Fibroblast of skin of scalp (primary cell): ENCODE results near the gene CCBE1.

Experiments
- DNase-seq: peaks from one replicate; pipeline ENCODE4 v3.0.0-alpha.2; 2013

The CCBE1 gene

GRCh38 chr18:59481436-59481835 is 215.8 kb downstream of the CCBE1 start:
- peak; percentile 70 for DNase-seq

DNA sequence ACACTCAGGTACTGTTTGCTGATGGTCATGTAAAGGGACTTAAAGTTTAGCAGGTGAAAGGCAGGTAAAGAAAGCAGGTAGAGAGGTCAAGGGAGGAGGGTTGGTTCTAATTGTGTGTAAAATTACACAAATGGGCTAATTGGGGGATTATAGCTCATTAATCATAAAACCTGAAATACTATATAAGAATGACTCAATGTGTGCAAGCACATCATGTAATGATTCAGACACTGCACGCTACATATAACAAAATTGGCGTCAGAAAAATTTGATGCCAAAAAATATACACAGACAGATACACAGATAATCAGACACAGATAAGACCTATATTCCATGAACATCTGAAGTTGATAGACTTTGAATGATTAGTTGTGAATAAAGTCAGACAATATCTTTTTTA is 217.4 kb downstream of the CCBE1 start:
- no peak for DNase-seq

GRCh38 chr18:59478591-59478990 is 218.6 kb downstream of the CCBE1 start:
- peak; percentile 51 for DNase-seq

- no peak for DNase-seq
These were observed 219.4 kb downstream of the CCBE1 start for GRCh38 chr18:59477849-59478248.

DNA sequence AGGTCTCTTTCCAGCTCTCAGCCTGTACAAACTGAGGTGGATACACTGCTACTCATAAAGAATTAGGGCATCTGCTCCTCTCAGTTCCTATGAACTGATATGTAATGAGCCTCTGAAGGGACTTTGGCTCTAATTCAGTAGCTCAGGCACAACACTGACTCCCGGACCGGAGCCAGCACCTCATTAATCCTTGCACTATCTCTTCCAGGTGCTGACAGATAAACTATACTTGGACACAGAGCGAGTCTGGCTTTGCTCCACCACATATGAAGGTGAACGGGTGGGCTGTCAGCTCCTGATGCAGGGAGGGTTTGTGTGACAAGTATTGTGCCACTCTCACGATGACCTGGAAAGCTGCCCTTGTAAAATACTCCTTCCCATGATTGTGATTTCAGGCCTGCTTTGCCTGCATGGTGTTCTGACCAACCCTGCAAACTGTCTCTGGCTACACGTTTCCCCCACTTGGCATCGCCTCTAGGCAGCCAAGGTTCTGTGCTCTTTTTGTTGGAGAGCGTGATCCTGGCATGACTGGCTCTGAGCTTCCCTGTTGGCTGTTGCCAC is 226.6 kb downstream of the CCBE1 start:
- no peak for DNase-seq

DNA sequence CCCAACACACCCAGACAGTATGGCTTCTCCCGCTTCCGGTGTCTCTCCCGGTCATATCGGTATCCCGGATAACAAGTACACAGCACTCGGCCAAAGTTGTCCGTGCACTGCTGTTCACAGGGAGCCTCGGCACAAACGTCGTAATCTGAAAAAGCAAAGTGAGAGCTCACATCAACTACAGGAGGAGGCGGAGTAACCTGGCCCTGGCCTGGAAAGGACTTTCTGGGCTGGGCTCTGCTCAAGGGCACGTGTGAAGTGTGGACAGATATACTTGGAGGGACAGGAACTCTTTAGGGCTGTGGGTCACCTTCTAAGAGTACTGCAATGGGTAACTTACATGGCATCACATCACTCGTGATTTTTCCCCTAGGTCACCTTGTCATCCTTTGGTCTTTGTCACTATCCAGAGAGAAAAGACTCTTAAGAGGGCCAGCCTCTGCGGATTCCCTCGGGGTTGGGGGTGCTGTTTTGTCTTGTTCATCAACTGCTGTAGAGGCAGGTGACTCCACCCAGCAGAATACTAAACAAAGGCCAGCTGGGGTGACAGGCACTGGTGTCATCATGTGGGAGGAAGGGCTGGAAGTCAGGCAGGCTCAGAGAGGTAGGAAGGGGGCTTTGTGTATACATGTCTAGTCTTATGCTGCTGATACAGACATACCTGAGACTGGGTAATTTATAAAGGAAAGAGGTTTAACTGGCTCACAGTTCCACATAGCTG is 227.6 kb downstream of the CCBE1 start:
- no peak for DNase-seq

DNA sequence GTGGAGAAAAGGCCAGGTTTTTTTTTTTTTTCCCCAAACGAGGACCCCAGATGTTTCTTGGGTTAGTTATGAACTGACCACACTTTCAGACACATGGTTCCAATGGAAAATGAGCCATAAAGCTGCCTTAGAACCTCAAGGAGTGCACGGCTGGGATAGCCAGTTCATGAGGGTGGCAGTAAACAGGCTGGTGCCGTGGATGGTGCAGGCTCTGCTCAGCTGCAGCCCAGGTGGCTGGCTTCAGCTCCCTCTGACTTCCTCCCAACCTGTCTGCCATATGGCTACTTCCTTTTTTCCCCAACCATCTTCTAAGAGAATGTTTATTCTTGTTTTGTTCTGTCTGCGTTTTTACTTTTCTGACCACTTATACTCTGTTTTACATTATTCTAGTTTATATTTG is 228.4 kb downstream of the CCBE1 start:
- DNase-seq = no peak

GRCh38 chr18:59467497-59467896 is 229.7 kb downstream of the CCBE1 start:
- DNase-seq = no peak

DNA sequence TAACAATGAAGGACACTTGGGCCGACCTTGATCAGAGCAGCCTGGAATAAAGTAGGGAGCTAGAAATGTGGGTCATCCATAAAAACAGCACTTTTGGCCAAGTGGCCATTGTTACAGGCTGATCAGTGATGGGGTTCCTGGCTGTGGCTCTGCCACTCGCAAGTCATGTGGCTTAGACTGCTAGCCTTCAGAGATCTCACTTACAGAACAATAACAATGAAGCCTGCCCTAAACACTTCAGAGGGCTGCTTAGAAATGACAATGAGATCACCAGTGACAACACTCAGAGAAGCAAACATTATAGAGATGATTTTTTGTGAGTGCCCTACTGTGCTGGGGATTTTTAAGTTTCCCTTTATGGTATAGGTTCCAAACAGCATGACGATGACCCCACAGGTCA is 230.2 kb downstream of the CCBE1 start:
- no peak for DNase-seq

- no peak for DNase-seq
These were observed 232.7 kb downstream of the CCBE1 start for GRCh38 chr18:59464486-59464885.

- peak; percentile 18 for DNase-seq
These were observed 236.1 kb downstream of the CCBE1 start for GRCh38 chr18:59461171-59461570.

DNA sequence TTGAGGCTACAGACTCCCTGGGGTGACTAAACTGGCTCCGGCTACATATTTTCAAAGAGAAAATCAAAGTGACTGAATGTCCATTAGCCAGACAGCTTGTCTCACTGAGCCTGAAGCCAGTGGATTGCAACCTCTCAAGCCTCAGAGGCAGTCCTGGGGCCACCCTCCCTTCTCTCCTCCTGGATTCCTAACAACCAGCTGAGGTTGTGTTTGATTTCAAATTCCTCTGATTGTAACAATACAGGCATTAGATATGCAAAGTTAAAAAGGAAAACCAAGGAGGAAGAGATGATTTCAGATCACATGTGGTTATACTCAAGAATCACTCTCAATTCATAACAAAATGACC is 237.2 kb downstream of the CCBE1 start:
- DNase-seq = peak; percentile 30

DNA sequence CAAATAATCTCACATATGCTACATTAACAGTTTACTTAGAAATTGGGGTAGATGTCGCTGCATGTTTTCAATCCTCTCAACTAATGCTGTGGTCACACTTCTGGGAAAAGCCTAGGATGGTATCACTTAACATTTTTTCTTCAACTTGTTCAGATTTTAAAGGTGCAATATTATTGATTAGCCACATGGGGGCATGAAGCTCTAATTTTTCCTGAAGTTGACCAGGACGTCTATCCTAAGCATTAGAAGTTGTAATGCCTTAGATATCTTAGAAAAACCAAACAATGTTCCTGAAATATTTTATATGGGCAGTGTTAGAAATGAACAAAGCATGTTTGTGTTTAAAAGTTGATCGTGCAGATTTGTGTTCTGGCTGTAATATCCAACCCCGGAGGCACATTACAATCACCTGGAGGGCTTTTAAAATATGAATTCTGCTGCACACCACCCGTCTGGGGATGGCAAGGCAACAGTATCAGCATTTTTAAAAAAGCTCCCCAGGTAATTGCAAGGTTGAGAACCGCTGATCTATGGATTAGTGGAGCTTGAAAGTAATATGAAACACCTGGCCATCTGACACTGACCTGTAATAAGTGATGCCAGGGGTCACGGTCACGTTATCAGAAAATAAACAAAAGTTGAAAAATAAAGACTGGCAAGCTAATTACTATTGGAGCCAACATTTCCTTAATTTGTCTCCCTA is 237.7 kb downstream of the CCBE1 start:
- DNase-seq = peak; percentile 72

GRCh38 chr18:59458575-59458974 is 238.6 kb downstream of the CCBE1 start:
- no peak for DNase-seq

GRCh38 chr18:59456657-59457056 is 240.6 kb downstream of the CCBE1 start:
- no peak for DNase-seq

- DNase-seq = no peak
These were observed 241.4 kb downstream of the CCBE1 start for GRCh38 chr18:59455728-59456276.

DNA sequence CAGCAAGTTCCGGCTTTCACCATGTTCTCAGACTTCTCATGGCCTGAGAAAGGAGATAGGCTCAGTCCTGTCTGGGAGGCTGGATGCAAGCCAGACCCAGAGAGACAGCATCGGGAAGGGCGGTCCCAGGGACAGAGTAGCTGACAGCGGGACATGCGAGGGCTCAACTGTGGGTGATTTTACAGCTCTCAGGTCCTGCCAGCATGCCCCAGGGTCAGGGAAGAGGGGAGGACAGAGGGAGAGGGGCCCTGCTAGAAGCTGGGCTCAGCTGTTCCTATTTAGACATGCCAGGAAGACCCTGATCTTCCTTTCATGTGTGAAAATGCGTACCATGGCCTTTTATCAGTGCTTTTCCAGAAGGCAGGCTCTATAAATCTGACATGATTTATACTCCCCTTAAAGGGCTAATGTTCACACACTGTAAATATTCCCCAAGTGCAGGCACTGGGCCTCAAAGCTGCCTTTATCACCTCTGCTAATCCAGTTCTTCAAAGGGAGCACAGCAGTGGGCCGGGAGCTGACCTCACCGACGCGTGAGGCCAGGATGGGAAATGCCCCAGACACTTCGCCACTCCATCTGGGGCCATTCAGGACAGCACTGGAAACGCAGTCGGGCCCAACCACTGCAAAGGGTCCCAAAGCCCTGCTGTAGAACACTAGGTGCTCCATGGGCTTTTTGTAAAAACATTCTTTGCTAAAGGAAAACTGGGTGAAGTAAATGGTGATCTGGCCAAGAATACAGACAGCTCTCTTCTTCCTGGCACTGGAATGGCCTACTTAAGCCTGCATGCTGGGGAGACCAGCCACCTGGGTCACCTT is 242.1 kb downstream of the CCBE1 start:
- no peak for DNase-seq

GRCh38 chr18:59453468-59453961 is 243.7 kb downstream of the CCBE1 start:
- no peak for DNase-seq

DNA sequence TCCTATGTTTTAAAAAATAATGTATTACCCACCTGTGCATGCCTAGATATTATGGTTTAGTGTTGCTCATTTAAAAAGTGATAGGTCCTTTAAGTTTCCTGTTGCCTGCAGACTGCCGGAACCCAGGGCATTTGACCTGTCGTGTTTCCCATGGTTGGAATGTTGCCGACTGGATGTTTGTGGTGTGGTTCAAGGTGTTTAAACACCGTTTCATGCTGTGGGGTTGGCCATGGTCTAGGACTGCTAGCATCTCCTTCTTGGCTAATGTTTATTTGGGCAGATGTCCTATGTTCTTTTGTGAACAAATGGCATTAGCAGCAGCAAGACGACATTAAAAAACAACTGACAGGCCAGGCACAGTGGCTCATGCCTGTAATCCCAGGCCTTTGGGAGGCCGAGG is 245.3 kb downstream of the CCBE1 start:
- DNase-seq = no peak

GRCh38 chr18:59451073-59451472 is 246.2 kb downstream of the CCBE1 start:
- no peak for DNase-seq

DNA sequence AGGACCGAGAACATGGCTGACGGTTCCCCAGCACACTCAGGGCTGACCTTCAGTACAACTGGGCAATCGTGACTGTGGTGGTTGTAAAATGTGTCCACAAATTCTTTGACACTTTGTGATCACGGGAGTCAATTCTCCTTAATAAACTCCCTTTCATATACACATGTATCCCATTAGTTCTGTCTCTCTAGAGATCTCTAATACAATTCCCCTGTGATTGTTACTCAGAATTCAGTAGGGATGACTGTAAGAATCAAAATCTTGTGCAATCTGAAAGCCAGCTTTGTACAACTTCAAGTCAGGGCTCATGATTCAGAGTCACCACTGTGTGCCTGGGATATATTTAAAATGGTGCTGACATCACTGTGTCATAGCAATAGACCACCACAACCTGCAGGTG is 248.7 kb downstream of the CCBE1 start:
- peak; percentile 53 for DNase-seq

GRCh38 chr18:59446012-59446411 is 251.2 kb downstream of the CCBE1 start:
- DNase-seq = peak; percentile 43
